Hepatocyte (in vitro differentiated cells): ENCODE results near the gene ZNF831. TPM values are rescaled to one million over a fixed set of nuclear protein-coding genes. Genes with fewer than 3 reads are reported as not detected.

ENCODE experiments used
- DNase-seq: peaks from one replicate; pipeline ENCODE4 v3.0.0-alpha.2; 2016; ENCODE audit warnings: low spot score
- H2AFZ ChIP-seq: fragments of 200-600 bp; sonication (generic); 2 replicates; pipeline ENCODE4 v1.6.0; 2016; ENCODE audit warnings: antibody characterized with exemption, mild to moderate bottlenecking
- H3K27ac ChIP-seq: fragments of 200-600 bp; sonication (generic); 2 replicates; pipeline ENCODE4 v1.5.1; 2016; ENCODE audit warnings: mild to moderate bottlenecking
- H3K27me3 ChIP-seq: fragments of 200-600 bp; sonication (generic); 2 replicates; pipeline ENCODE4 v1.6.1; 2016
- H3K36me3 ChIP-seq: fragments of 200-600 bp; sonication (generic); replicated peaks from 2 replicates; pipeline ENCODE4 v1.5.1; 2016; ENCODE audit warnings: low read depth; ENCODE audit not compliant: insufficient read depth
- H3K4me1 ChIP-seq: fragments of 200-600 bp; sonication (generic); 2 replicates; pipeline ENCODE4 v1.5.1; 2016; ENCODE audit warnings: mild to moderate bottlenecking, moderate library complexity; ENCODE audit not compliant: insufficient read depth
- H3K4me2 ChIP-seq: fragments of 200-600 bp; sonication (generic); 2 replicates; pipeline ENCODE4 v1.6.0; 2016
- H3K4me3 ChIP-seq: fragments of 200-600 bp; sonication (generic); 2 replicates; pipeline ENCODE4 v1.5.1; 2016; ENCODE audit warnings: mild to moderate bottlenecking
- H3K79me2 ChIP-seq: fragments of 200-600 bp; sonication (generic); 2 replicates; pipeline ENCODE4 v1.6.0; 2017; ENCODE audit warnings: mild to moderate bottlenecking
- H3K9me2 ChIP-seq: fragments of 200-600 bp; sonication (generic); replicated peaks from 2 replicates; pipeline ENCODE4 v1.6.0; 2017; ENCODE audit warnings: mild to moderate bottlenecking; ENCODE audit not compliant: insufficient read depth
- H3K9me3 ChIP-seq: fragments of 200-600 bp; sonication (generic); 2 replicates; pipeline ENCODE4 v1.5.1; 2016; ENCODE audit warnings: low read depth, mild to moderate bottlenecking
- H4K20me1 ChIP-seq: fragments of 200-600 bp; sonication (generic); 2 replicates; pipeline ENCODE4 v1.6.0; 2016; ENCODE audit warnings: mild to moderate bottlenecking; ENCODE audit not compliant: insufficient read depth, poor library complexity, severe bottlenecking
- CTCF ChIP-seq: fragments of 200-600 bp; sonication (generic); IDR thresholded peaks from 2 replicates; pipeline ENCODE4 v1.5.1; 2016; ENCODE audit warnings: antibody characterized with exemption, mild to moderate bottlenecking; ENCODE audit not compliant: poor library complexity
- EZH2 ChIP-seq: fragments of 200-600 bp; sonication (generic); IDR thresholded peaks from 2 replicates; pipeline ENCODE4 v1.6.1; 2016; ENCODE audit warnings: antibody characterized with exemption, mild to moderate bottlenecking, borderline replicate concordance
- EZH2phosphoT487 ChIP-seq: fragments of 200-600 bp; sonication (generic); IDR thresholded peaks from one replicate; pipeline ENCODE4 v1.6.1; 2018; ENCODE audit warnings: antibody characterized with exemption, mild to moderate bottlenecking, low read depth, moderate library complexity; ENCODE audit not compliant: unreplicated experiment, severe bottlenecking
- WGBS: methylation state at CpG from one replicate; pipeline ENCODE4 v1.1.6; 2016; ENCODE audit warnings: low lambda C conversion rate; ENCODE audit errors: missing lambda C conversion rate; 5-methylcytosine and 5-hydroxymethylcytosine counted together
- polyA plus RNA-seq: library from polyadenylated mRNA; unstranded; fragments of >200 nt; fragmentation: Nextera tagmentation; extraction: Ambion mirVana; gene quantifications from 2 replicates; pipeline ENCODE4 v1.2.1, GENCODE V29; 2016
- total RNA-seq: library from RNA; depleted of rRNA; stranded (reverse); fragments of >200 nt; gene quantifications from 2 replicates; pipeline ENCODE4 v1.2.3, GENCODE V29; 2014

ZNF831 gene
- total and polyA plus RNA-seq, 2 experiments from 2014 or later = not detected

GRCh38 chr20:59165891-59166709 lies 2.5 kb downstream of the ZNF831 start:
- WGBS = 86% methylated on average over 11 of the region's 11 CpGs
- no peaks in the 10 kb centered on the region for H3K4me1 ChIP-seq
- no peak overlapping the region for H3K4me3 ChIP-seq
- H3K27ac ChIP-seq = peak overlapping the region; percentile 26
- no peak for DNase-seq
- no peaks in the 10 kb centered on the region for H3K36me3 ChIP-seq
- H3K9me3 ChIP-seq = no peaks in the 10 kb centered on the region
- H2AFZ ChIP-seq = no peak overlapping the region
- no peaks in the 10 kb centered on the region for H3K9me2 ChIP-seq
- no peak for TF ChIP-seq EZH2phosphoT487
- no peak for TF ChIP-seq EZH2
- TF ChIP-seq CTCF = no peak
- H3K79me2 ChIP-seq = no peaks in the 10 kb centered on the region
- no peak overlapping the region for H3K4me2 ChIP-seq
- H4K20me1 ChIP-seq = no peaks in the 10 kb centered on the region
- no peaks in the 10 kb centered on the region for H3K27me3 ChIP-seq

GRCh38 chr20:59170406-59171349 lies 7.1 kb downstream of the ZNF831 start:
- H3K9me2 ChIP-seq = no peaks in the 10 kb centered on the region
- no peak for DNase-seq
- no peaks in the 10 kb centered on the region for H3K79me2 ChIP-seq
- no peak overlapping the region for H3K4me3 ChIP-seq
- TF ChIP-seq EZH2phosphoT487 (no peak), EZH2 (no peak), CTCF (no peak)
- no peaks in the 10 kb centered on the region for H3K36me3 ChIP-seq
- no peaks in the 10 kb centered on the region for H3K4me1 ChIP-seq
- H4K20me1 ChIP-seq = no peaks in the 10 kb centered on the region
- WGBS = 74% methylated on average over 6 of the region's 6 CpGs
- H3K27me3 ChIP-seq = no peaks in the 10 kb centered on the region
- H3K27ac ChIP-seq = no peak overlapping the region
- no peaks in the 10 kb centered on the region for H3K9me3 ChIP-seq
- H3K4me2 ChIP-seq = no peak overlapping the region
- no peak overlapping the region for H2AFZ ChIP-seq

- H3K27me3 ChIP-seq = no peaks in the 10 kb centered on the region
- H4K20me1 ChIP-seq = no peaks in the 10 kb centered on the region
- H3K4me2 ChIP-seq = no peak overlapping the region
- H3K27ac ChIP-seq = no peak overlapping the region
- H3K9me3 ChIP-seq = no peaks in the 10 kb centered on the region
- whole genome bisulfite sequencing = 93% methylated on average over 8 of the region's 8 CpGs
- no peak for DNase-seq
- H2AFZ ChIP-seq = no peak overlapping the region
- H3K4me3 ChIP-seq = no peak overlapping the region
- TF ChIP-seq EZH2 = no peak
- no peak for TF ChIP-seq EZH2phosphoT487
- no peak for TF ChIP-seq CTCF
- no peaks in the 10 kb centered on the region for H3K9me2 ChIP-seq
- H3K4me1 ChIP-seq = no peaks in the 10 kb centered on the region
- no peaks in the 10 kb centered on the region for H3K79me2 ChIP-seq
- H3K36me3 ChIP-seq = no peaks in the 10 kb centered on the region
Observed at GRCh38 chr20:59171986-59172385, 8.4 kb downstream of the ZNF831 start.
